DOHH2 (cell line): ENCODE data around the gene RAB41.

Experiments
- H3F3A ChIP-seq: fragments of 200-600 bp; sonication (generic), shearing (Covaris generic); 2 replicates; pipeline ENCODE4 v1.6.0; 2016; ENCODE audit warnings: antibody characterized with exemption, mild to moderate bottlenecking; ENCODE audit not compliant: control insufficient read depth, insufficient read depth
- H3K27ac ChIP-seq: fragments of 200-600 bp; sonication (generic); 2 replicates; pipeline ENCODE4 v1.5.1; 2014; ENCODE audit warnings: low read depth, mild to moderate bottlenecking, low read length, moderate library complexity
- H3K27me3 ChIP-seq: fragments of 200-600 bp; sonication (generic); 2 replicates; pipeline ENCODE4 v1.6.1; 2014; ENCODE audit warnings: mild to moderate bottlenecking, low read length, mixed read lengths; ENCODE audit not compliant: control insufficient read depth
- H3K36me3 ChIP-seq: fragments of 200-600 bp; sonication (generic); 2 replicates; pipeline ENCODE4 v1.6.1; 2014; ENCODE audit warnings: mild to moderate bottlenecking, low read length, moderate library complexity, mixed read lengths; ENCODE audit not compliant: control insufficient read depth
- H3K4me1 ChIP-seq: fragments of 200-600 bp; sonication (generic); 2 replicates; pipeline ENCODE4 v1.6.1; 2014; ENCODE audit warnings: mild to moderate bottlenecking, low read length, mixed read lengths; ENCODE audit not compliant: control insufficient read depth
- H3K4me2 ChIP-seq: fragments of 200-600 bp; sonication (generic); 2 replicates; pipeline ENCODE4 v1.6.0; 2014; ENCODE audit warnings: mild to moderate bottlenecking, low read length, moderate library complexity
- H3K4me3 ChIP-seq: fragments of 200-600 bp; sonication (generic); 2 replicates; pipeline ENCODE4 v1.5.1; 2014; ENCODE audit warnings: mild to moderate bottlenecking, low read length, mixed read lengths
- H3K79me2 ChIP-seq: fragments of 200-600 bp; sonication (generic); 2 replicates; pipeline ENCODE4 v1.6.1; 2014; ENCODE audit warnings: mild to moderate bottlenecking, low read length, mixed read lengths; ENCODE audit not compliant: control insufficient read depth
- H3K9me2 ChIP-seq: fragments of 200-600 bp; sonication (generic); replicated peaks from 2 replicates; pipeline ENCODE4 v1.6.1; 2014; ENCODE audit warnings: mild to moderate bottlenecking, low read length, mixed read lengths; ENCODE audit not compliant: control insufficient read depth
- H3K9me3 ChIP-seq: fragments of 200-600 bp; sonication (generic); 2 replicates; pipeline ENCODE4 v1.6.1; 2014; ENCODE audit warnings: antibody characterized with exemption, low read length, mixed read lengths; ENCODE audit not compliant: control insufficient read depth, insufficient read depth
- H4K20me1 ChIP-seq: fragments of 200-600 bp; sonication (generic); 2 replicates; pipeline ENCODE4 v1.6.0; 2014; ENCODE audit warnings: low read depth, mild to moderate bottlenecking, antibody characterized with exemption, low read length, moderate library complexity; ENCODE audit not compliant: control insufficient read depth, insufficient read depth
- EZH2phosphoT487 ChIP-seq: fragments of 200-600 bp; sonication (generic); IDR thresholded peaks from 2 replicates; pipeline ENCODE4 v1.6.1; 2017; ENCODE audit warnings: borderline replicate concordance, mild to moderate bottlenecking, antibody characterized with exemption, low read length, moderate library complexity, mixed read lengths
- TF ChIP-seq, protein P1 (sequence below): fragments of 200-600 bp; sonication (generic); IDR thresholded peaks from one replicate; pipeline ENCODE4 v1.5.1; 2014; ENCODE audit warnings: antibody characterized with exemption, mild to moderate bottlenecking, low read depth, low read length; ENCODE audit not compliant: poor library complexity, severe bottlenecking

RAB41 gene

DNA sequence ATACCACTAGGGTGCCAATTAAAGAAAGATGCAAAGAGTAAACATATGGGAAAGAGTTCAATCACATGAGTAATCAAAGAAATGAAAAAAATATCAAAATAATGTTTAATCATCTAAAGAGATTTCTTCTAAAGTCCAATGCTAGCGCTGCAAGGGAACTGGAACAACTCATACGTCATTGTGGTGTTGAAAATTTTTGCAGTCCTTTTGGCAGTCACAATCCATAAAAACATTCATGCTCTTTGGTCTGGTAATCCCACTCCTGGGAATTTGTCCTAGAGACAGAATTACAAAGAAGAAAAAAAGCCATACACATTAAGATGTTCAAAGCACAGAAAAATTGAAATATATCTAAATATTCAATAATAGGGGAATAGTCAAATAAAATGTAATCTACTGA lies 26.5 kb upstream of the RAB41 start:
- Histone ChIP-seq H3K27me3 (no peaks in the 10 kb centered on the region), H3K4me1 (no peaks in the 10 kb centered on the region), H3K4me2 (no peak overlapping the region), H3K27ac (no peak overlapping the region), H3K4me3 (no peak overlapping the region), H4K20me1 (no peaks in the 10 kb centered on the region), H3F3A (no peaks in the 10 kb centered on the region), H3K36me3 (no peaks in the 10 kb centered on the region), H3K9me2 (no peaks in the 10 kb centered on the region), H3K9me3 (no peaks in the 10 kb centered on the region), H3K79me2 (no peaks in the 10 kb centered on the region)
- TF ChIP-seq, protein P1, sequence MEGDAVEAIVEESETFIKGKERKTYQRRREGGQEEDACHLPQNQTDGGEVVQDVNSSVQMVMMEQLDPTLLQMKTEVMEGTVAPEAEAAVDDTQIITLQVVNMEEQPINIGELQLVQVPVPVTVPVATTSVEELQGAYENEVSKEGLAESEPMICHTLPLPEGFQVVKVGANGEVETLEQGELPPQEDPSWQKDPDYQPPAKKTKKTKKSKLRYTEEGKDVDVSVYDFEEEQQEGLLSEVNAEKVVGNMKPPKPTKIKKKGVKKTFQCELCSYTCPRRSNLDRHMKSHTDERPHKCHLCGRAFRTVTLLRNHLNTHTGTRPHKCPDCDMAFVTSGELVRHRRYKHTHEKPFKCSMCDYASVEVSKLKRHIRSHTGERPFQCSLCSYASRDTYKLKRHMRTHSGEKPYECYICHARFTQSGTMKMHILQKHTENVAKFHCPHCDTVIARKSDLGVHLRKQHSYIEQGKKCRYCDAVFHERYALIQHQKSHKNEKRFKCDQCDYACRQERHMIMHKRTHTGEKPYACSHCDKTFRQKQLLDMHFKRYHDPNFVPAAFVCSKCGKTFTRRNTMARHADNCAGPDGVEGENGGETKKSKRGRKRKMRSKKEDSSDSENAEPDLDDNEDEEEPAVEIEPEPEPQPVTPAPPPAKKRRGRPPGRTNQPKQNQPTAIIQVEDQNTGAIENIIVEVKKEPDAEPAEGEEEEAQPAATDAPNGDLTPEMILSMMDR = no peak
- TF ChIP-seq EZH2phosphoT487 = no peak

DNA sequence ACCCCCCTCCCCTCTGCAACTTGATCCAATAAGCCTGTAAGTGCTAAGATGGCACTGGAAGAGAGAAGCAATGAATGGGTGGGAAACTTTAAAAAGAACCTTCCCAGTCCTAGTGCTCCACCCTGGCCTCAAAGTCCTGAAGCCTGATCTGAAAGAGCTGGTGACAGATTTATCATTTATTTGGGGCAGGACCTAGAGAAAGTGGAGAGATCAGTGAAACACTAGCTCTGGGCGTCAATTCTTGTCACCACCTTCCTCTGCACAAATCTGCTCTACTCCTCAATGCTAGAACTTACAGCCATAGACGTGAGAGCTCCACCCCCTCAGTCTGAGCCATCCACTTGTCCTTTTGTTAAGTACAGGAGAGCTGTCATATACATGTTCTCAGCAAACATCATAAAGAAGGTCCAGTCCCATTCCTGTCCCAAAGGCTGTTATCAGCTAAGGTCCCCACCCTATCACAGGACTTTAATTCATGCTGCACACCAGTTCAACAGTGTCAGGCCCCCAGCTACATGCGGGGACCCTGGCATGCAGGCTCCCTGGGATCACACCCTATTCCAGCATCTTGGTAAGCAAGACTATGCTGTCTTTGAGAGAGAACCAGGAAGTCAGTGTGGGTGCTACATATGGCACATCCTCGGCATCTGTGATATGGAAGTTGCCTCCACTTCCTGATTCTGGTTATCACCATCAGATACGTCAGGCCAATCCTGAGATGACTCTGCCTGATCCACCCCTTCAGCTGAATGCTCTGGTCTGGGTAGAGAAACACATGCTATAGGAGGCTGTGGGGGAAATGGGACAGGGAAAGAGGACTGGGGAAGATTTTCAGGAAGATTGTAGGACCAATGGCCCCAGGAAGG lies 24.3 kb upstream of the RAB41 start:
- H3K27ac ChIP-seq = no peak overlapping the region
- no peaks in the 10 kb centered on the region for H3K4me1 ChIP-seq
- no peak overlapping the region for H3K4me3 ChIP-seq
- H3K27me3 ChIP-seq = no peaks in the 10 kb centered on the region
- no peaks in the 10 kb centered on the region for H3K9me2 ChIP-seq
- no peaks in the 10 kb centered on the region for H4K20me1 ChIP-seq
- H3K79me2 ChIP-seq = no peaks in the 10 kb centered on the region
- no peaks in the 10 kb centered on the region for H3F3A ChIP-seq
- H3K36me3 ChIP-seq = no peaks in the 10 kb centered on the region
- TF ChIP-seq, protein P1 = no peak
- no peak for TF ChIP-seq EZH2phosphoT487
- H3K9me3 ChIP-seq = no peaks in the 10 kb centered on the region
- no peak overlapping the region for H3K4me2 ChIP-seq

GRCh38 chrX:70260104-70260503 lies 21.9 kb upstream of the RAB41 start, which contains the start of gene P2RY4:
TSS of gene P2RY4 (minus strand) at chrX:70260204. CDS start at chrX:70259624, 580 bp downstream.
- Histone ChIP-seq H3K27me3 (no peaks in the 10 kb centered on the region), H3K4me2 (no peak within 1 kb of the TSS), H4K20me1 (no peaks in the 10 kb centered on the region), H3K9me2 (no peaks in the 10 kb centered on the region), H3F3A (no peaks in the 10 kb centered on the region), H3K79me2 (no peaks in the 10 kb centered on the region), H3K4me3 (no peak within 1 kb of the TSS), H3K9me3 (no peaks in the 10 kb centered on the region), H3K36me3 (no peaks in the 10 kb centered on the region), H3K27ac (no peak within 1 kb of the TSS), H3K4me1 (no peaks in the 10 kb centered on the region)
- TF ChIP-seq, protein P1 = no peak
- TF ChIP-seq EZH2phosphoT487 = no peak
